GM21360 (cell line): ENCODE results near the gene HSPA12B.

ENCODE experiments used
- ATAC-seq: cut with Tn5 transposase; IDR thresholded peaks from one replicate; pipeline ENCODE4 v1.9.1; 2021; ENCODE audit warnings: mild to moderate bottlenecking, moderate library complexity; ENCODE audit not compliant: unreplicated experiment

Gene HSPA12B

DNA sequence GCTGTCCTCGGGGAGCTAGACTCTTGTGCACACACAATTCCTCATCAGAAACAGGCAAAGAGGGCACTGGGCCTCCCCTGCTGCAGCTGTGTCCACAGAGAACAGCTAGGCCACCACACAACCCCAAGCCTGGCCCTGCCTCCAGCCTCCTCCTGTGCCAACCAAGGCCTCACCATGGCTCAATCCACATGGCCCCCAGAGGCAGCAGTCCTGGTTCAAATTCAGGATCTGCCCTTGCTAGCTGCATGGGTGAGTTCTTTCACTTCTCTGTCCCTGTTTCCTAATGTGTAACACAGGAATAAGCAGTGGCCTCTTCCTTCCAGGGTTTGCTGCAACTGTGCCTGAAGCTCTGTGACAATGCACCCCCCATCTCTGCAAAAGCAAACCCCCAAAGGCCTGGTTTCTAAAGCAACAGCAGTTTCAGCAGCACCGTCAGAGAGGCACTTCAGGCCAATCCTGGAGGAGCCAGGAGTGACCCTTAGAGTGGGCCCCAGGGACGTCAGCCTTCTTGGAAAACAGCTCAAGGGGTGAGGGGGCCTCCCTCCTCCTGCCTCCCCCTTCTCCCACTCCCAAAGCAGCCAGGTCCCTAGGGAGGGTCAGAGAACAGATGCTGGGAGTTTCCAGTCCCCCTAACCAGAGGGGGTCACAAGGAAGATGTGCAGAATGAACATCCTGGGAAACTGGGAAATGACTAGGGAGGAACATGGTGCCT is 32.8 kb downstream of the HSPA12B start:
- no peak for ATAC-seq

DNA sequence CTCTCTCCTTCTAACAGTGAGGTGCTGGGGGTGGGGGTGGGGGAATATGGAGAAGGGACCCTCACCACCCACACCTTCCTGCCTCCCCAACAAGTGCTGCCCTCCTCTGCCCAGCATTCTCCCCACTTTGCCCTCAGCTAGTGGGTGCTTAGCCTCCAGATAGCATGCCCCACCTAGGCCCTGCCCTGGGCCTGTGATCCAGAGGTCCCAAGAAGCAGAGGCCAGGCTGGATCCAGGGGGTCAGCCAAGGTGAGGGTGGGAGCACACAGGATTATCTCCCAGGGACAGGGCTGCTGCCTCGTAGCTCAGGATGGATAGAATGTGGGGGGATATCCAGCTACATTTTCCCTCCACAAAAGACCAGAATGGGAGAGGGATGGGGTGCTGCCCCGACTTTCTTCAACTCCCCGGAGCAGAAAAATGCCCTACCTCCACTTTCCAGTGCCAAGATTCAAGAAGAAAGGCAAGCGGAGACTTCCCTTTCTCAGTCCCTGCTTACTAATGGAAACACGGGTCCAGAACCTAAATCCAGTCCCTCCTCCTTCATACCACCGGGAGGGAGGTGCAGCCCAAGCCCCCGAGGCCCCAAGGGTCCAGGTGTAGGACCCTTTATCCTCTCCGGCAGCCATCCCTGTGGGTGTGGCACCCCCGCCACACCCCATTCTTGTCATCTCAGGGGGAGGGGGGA is 34.1 kb downstream of the HSPA12B start:
- no peak for ATAC-seq

DNA sequence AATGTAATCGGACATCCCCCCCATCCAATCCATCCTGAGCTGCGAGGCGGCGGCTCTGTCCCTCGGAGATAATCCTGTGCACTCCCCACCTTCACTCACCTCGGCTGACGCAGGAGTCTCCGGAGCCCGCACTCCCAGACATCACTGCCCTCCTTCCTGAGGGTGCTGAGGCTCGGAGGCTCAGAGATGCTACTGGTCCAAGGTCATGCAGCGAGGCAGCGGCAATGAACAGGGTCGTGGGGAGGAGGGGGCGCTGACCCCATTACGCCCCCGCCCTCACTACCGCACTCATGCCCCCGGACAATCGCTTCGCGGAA is 34.6 kb downstream of the HSPA12B start:
- ATAC-seq = no peak

DNA sequence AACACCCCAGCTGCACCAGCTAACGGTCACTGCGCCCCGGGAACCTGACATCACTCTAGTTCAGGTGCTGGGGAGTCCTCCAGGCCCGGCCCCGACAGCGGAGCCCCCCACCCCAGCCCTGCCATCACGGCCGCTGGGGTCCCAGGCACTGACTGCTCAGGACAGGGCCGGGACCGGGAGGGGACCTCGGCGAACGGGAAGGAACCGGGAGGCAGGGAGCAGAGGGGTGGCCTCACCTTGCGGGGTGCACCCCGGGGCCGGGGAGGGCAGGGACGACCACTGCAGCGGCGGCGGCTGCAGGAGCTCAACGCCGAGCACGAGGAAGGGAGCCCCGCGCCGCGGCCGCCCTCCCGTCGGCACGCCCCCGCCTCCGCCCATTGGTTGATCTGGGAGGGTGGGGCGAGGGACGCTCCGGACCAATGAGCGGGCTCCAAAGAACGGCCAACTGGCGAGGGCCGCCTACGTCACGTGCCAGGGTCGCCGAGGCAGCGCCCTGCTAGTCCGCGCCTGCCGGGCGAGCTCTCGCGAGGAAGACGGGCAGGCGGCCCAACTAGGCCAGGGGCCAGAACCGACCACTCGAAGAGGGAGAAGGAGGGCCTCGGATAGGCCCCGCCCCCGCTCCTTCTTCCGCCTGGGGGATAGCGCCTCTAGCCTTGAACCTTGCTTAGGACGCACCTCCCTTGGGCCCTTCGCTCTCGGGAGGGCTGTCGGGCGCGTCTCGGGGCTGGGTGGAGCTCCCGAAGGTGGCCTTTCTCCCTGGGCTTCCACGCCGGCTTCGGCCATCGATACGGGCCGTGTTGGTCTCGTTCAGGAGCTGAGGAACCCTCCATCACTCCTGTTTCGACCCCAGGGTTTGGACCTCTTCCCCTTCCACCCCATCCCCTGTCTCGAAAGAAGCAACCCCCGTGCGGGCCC is 35.2 kb downstream of the HSPA12B start, which contains the start of gene ADISSP:
TSS of gene ADISSP (minus strand) at position 327 of the 915 bp plus-strand sequence. CDS start 7,653 bp downstream, outside the sequence.
- peak; percentile 93 for ATAC-seq

DNA sequence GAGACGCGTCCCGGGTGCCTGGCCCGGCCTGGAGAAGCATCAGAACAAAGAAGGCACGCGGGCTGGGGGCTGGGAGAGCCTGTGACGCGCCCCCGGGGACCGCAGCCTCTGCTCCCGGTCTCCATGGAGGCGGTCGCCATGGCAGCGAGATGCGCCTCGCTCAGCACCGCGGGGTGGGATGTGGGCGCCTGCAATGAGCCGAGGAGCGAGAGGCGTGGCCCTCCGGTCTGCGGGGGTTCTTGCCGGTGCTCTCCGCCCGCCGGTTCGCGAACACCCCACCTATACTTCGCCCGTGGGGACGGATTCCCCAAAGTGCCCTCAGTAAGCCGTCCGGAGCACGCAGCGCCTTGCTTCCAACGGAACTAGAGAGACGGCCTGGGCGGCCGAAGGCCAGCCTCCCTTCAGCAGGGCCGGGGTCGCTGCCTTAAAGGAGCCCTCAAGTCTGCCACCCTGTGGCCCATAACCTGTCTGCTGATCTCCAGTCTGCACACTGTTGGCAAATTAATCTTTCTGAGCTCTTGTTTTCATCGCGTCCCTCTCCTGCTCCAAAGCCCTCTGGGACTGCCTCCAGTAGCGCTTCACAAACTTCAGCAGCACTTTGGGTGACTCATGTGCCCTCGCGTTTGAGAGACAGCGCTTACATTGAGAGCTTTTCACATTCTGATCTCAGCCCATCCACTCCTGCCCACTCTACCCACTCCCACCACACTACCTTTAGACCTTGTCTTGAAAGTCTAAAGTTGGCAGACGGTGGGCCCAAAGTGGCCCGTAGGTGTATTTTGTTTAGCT is 36.1 kb downstream of the HSPA12B start:
- peak; percentile 26 for ATAC-seq

DNA sequence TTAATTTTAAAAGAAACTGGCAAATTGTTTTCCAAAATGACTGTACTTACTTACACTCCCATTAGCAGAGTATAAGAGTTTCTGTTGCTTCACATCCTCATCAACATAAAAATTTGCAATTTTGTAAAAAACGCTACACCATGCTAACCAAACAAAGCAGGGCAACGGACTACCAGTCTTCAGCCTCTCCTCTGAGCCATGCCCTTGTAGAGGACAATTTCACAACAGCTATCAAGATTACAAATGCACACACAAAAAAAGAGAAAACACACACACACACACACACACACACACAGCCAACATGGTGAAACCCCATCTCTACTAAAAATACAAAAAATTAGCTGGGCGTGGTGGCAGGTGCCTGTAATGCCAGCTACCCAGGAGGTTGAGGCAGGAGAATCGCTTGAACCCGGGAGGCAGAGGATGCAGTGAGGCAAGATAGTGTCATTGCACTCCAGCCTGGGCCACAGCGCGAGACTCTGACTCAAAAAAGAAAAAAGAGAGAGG is 39.1 kb downstream of the HSPA12B start:
- no peak for ATAC-seq

DNA sequence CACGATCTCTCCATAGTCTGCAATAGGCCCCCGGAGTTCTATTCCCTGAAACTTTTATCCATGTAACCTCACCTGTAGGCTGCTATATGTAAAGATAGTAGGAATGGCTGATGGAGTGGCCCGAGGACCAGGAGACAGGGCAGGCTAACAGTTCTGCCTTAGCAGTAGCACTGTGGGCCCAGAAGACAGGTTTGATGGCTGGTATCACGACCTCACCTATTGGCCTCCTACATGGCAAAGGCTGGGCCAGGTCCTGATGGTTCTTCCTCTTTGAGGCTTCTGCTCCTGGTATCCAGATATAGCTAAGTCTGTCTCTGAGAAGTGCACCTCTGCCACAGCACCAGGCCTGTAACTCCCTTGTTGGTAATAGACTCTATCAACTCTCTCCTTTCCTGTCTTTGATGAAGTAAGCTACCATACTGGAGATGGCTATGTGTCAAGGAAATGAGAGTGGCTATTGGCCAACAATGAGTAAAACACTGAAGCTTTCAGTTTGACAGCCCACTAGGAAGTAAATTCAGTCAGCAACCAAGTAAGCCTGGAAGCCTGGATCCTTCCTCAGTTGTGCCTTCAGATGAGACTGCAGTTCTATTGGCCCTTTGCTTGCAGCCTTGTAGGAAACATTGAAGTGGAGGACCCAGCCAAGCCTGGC is 43.1 kb downstream of the HSPA12B start:
- no peak for ATAC-seq

DNA sequence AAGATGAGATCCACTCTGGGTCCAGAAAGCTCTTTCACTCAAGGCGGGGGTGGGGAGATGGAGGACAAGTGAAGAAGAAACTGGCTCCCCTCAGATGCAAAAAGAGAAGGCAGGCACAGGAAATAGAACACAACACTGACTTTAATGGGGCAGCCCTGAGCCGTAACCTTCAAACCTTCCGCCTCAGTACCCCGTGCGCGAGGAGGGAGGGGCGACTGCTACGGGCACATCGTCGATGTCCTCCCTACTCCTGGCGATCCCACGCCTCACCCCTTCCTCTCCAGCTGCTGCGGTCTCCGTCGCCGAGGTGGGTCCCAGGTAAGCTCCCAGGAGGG is 44.9 kb downstream of the HSPA12B start:
- ATAC-seq = no peak

DNA sequence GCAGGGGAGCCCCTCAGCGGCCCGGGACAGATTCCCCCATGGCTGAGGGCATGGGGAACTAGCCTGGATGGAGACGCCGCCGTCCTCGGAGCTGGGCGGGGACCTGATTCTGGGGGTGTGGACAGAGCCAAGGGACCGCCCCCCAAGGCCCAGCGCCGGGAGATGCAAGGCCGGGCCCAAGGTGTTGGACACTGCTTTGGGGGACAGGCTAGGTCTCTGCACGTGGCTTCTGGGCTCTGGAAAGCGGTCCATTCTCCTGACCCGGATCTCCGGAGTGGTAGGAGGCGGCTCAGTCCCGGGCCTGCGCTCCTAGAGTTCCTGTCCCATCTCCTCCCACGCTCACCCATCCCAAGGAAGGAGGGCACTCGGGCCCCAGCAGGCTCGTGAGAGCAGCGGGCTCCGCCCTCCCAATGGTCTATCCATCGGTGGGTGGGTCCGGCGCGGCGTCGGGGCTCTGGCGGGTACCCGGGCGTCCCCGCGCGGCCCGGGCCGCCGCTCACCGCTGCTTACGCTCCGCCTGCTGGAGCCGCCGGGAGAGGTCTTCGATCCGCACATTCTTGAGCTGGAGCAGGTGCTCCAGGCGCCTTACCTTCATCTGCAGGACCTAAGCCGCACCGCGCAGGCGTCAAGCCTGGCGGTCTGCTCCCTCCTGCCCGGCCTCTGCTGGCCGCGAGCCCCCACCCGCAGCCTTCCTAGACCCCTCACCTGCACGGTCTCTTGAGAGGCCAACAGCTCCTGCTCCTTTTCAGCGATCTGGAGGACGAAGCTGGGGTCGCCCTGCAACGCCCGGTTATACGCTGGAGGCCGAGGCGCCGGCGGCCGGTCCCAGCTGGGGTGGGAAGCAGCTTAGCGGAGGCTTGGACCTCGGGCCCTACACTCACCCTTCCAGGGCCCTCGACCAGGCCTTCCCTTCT is 45.5 kb downstream of the HSPA12B start:
- no peak for ATAC-seq

DNA sequence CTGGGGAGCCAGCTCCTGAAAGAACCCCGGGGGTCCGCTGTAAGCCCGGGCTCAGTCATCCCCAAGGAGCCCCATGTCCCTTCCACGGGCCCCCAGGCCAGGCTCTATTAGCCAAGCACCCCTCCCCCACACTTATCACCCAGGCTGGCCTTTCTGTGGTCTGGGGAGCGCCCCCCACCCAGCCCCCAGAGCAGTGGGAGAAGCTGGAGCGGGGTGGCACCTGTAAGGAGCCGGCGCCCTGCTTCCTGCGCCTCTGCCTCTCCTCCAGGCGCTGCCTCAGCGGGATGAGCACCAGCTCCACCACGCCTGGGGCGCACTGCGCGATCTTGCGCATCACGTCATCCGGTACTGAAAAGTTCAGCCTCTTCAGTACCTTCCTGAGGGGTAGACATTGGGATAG is 46.5 kb downstream of the HSPA12B start:
- no peak for ATAC-seq

DNA sequence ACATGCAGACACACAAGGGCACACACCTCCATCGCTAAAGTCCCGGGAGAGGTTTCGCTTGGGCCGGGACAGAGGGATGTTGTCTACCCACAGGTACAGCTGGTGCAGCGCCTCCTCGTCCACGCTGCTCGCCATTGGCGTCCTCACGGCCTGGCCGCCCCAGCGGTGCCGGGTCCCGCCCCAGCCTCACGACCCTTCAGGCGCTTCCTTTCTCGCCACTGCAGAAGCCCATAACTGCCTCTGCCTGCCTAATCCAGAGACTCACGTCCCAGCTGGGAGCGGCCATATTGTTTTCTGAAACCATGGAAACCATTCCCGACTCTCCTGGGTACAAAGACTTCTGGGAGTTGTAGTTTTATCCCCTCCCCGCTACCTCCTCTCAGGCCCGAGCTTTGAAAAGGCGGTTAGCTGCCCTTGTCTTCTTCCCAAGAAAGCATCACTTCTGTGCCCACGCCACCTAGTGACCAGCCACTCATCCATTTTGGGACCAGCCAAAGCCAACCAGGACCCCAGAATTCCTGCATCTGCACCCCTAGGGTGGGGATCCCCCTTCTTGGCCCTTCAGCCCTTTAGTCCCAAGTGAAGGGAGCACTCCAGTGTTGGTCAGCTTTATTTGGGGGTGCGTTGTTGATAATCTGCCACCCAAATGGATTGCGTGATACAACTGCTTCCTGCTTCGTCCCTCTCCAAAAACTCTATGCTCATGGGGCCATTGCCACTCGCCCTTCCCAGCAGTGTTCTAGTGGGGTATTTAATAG is 48.8 kb downstream of the HSPA12B start, which contains the start of gene SPEF1:
TSS of gene SPEF1 (minus strand) at position 296 of the 758 bp plus-strand sequence. CDS start at position 135, 161 bp downstream.
- ATAC-seq = peak; percentile 55

DNA sequence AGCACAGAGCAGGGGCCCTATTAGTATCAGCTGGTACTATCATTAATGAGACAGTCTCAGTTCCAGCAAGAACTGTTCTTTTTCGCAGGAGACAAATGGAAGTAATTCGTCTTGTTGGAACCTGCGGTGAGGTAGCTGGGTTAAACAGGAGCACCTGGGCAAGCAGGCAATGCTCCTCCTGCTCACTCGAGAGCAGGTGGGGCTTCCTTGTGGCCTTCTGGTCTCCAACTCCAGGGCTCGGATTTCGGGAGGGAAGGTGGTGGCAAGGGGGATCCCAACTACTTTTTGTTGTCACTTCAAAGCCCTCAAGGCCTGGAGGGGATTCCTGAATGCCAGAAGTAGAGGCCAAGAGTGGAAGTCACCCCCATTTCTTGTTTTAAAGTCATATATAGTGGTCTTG is 50.1 kb downstream of the HSPA12B start:
- ATAC-seq = no peak

DNA sequence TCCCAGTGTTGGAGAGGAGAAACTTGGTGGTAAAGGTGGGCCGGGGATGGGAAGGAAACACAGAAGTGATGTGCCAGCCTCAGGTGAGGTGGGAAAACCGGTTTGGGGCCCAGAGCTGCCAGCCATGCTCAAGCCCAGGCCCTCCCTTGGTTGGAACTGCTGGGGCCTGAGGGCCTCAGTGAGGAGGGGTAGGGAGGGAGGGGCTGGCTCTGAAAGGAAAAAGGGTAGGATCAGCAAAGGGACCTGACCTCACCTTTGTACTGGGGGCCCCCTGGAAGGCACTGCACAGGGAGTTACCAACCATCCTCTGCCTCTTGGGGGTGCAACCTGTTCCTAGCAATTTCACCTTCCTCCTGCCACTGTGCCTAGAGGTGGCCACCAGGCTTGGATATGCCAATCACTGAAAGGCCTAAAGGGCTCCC is 50.6 kb downstream of the HSPA12B start:
- ATAC-seq = no peak

DNA sequence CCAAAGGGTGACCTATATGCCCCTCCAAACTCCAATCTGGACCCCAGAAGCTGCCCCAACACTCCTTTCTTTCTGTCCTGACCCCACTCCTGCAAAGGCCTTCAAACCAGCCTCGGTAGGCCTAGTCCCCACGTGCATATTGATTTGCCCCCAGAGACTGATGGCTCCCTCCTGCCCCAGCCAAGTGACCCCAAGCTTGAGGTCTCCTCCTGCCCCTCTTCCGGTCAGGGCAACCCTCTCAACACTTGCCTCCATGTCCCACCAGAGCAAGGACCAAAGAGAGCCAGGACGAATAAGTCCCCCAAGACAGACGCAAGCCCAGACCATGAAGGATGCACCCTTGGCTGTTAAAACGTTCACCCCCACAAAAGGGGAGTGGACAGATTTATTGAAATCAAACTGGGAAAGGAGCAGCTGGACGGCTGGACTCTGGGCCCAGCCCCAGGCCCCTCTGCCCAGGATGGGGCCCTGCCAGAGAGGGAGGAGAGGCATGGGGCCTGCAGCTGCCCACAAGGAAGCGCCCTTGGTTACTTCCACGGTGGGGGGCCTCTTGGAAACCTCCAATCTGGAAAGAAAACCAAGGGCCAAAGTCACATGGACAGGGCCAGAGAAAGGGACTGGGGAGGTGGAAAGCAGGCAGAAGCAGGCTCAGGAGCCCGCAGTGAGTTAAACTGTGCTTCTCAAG is 51.2 kb downstream of the HSPA12B start:
- no peak for ATAC-seq

DNA sequence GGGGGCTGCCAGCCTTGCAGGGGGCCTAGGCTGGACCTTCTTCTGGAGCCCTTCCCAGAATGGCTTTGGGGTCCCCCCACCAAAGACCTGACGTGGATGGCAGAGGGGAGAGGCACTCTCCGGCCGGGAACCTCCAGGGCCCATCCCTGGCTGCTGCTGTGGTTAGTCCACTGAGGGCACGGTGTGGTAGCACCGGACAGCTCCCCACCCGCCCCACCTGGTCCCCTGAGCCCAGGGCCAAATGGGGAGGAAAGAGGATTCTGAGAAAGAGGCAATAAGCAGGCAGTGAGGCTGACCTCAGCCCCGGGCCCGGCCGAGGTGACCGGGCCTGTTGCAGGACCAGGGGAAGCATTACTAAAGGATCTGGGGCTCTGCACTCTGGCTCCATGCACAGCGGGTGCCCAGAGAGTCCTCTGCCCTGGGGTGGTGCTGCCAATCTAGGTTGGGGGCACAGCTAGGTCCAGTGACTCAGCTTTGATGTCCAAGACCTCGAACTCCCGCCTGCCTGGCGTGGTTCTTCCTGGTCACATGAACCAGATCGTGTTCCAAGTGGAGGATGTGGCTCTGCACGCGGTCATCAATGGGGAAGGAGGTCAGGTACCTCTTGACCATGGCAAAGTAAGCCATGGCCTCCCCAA is 51.9 kb downstream of the HSPA12B start:
- ATAC-seq = no peak

DNA sequence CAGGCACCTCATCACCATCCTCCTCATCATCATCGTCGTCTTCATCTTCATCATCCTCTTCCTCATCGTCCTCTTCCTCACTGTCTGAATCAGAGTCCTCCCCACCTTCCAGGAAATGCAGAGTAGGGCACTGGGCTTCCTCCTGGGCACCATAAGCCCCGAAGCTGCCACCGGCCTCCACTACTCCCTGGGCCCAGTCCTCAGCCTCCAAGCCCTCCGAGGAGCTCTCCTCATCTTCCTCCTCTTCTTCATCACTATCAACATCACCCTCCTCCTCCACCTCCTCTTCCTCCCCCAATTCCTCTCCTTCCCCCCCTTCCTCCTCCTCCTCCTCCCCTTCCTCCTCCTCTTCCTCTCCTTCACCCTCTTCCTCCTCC is 52.4 kb downstream of the HSPA12B start:
- no peak for ATAC-seq
